ENCODE data around the gene SNX6. TPM values are rescaled to one million over a fixed set of nuclear protein-coding genes. Genes with fewer than 3 reads are reported as not detected.

SNX6 gene
- total RNA-seq, 1 experiment from 2014 or later, result 64.2 TPM

GRCh38 chr14:34668111-34668510 lies 38.2 kb upstream of the SNX6 start:
- TF ChIP-seq EZH2 (IDR thresholded peaks at IDR 0.05; ENCODE audit: borderline replicate concordance, low read depth, low read length, poor library complexity, severe bottlenecking) (no peak), CTCF (conservative IDR thresholded peaks at IDR 0.05; ENCODE audit: low read depth, low read length) (no peak)
- H3K27me3 ChIP-seq (replicated peaks; ENCODE audit: insufficient read depth, low read depth, low read length, poor library complexity), result no peaks in the 10 kb centered on the region
- H3K9me3 ChIP-seq (ENCODE audit: low read depth, low read length, poor library complexity, severe bottlenecking), result no peaks in the 10 kb centered on the region
- H3K4me1 ChIP-seq (ENCODE audit: insufficient read depth, low read length, poor library complexity, severe bottlenecking), result peaks cover 13% of the 10 kb centered on the region
- POLR2A ChIA-PET (ENCODE audit: low non-redundant PET), result no interaction called here
- no peaks in the 10 kb centered on the region for H3K36me3 ChIP-seq (ENCODE audit: insufficient read depth, low read length, poor library complexity, severe bottlenecking)
- CTCF ChIA-PET, result no interaction called here
- DNase-seq (ENCODE audit: low spot score), result no peak
- H3K27ac ChIP-seq (ENCODE audit: low read depth, low read length, poor library complexity, severe bottlenecking), result no peak overlapping the region
- intact Hi-C loops (cut with micrococcal nuclease; ENCODE audit: unreplicated experiment), result no loop called here
- no peak overlapping the region for H3K4me3 ChIP-seq (ENCODE audit: low read depth, low read length, poor library complexity, severe bottlenecking)
- no TSS peak for BruUV-seq (replicated peaks)

GRCh38 chr14:34667007-34667406 lies 37.1 kb upstream of the SNX6 start:
- Histone ChIP-seq H3K27ac (ENCODE audit: low read depth, low read length, poor library complexity, severe bottlenecking) (no peak overlapping the region), H3K9me3 (ENCODE audit: low read depth, low read length, poor library complexity, severe bottlenecking) (no peaks in the 10 kb centered on the region), H3K36me3 (ENCODE audit: insufficient read depth, low read length, poor library complexity, severe bottlenecking) (no peaks in the 10 kb centered on the region), H3K4me3 (ENCODE audit: low read depth, low read length, poor library complexity, severe bottlenecking) (no peak overlapping the region), H3K4me1 (ENCODE audit: insufficient read depth, low read length, poor library complexity, severe bottlenecking) (peaks cover 13% of the 10 kb centered on the region), H3K27me3 (replicated peaks; ENCODE audit: insufficient read depth, low read depth, low read length, poor library complexity) (no peaks in the 10 kb centered on the region)
- BruUV-seq (replicated peaks), result no TSS peak
- ChIA-PET CTCF (interaction anchor here (0.7 kb wide), 1 partner anchor 344 kb away, joined by 3 read pairs; no protein-coding TSS in a partner anchor), POLR2A (ENCODE audit: low non-redundant PET) (no interaction called here)
- DNase-seq (ENCODE audit: low spot score), result no peak
- intact Hi-C loops (cut with micrococcal nuclease; ENCODE audit: unreplicated experiment), result no loop called here
- TF ChIP-seq EZH2 (IDR thresholded peaks at IDR 0.05; ENCODE audit: borderline replicate concordance, low read depth, low read length, poor library complexity, severe bottlenecking), result no peak
- no peak for TF ChIP-seq CTCF (conservative IDR thresholded peaks at IDR 0.05; ENCODE audit: low read depth, low read length)

GRCh38 chr14:34665785-34666435 lies 36.0 kb upstream of the SNX6 start:
- CTCF ChIA-PET, result no interaction called here
- TF ChIP-seq CTCF (conservative IDR thresholded peaks at IDR 0.05; ENCODE audit: low read depth, low read length) (no peak), EZH2 (IDR thresholded peaks at IDR 0.05; ENCODE audit: borderline replicate concordance, low read depth, low read length, poor library complexity, severe bottlenecking) (no peak)
- no peak overlapping the region for H3K4me3 ChIP-seq (ENCODE audit: low read depth, low read length, poor library complexity, severe bottlenecking)
- H3K36me3 ChIP-seq (ENCODE audit: insufficient read depth, low read length, poor library complexity, severe bottlenecking), result no peaks in the 10 kb centered on the region
- no peaks in the 10 kb centered on the region for H3K27me3 ChIP-seq (replicated peaks; ENCODE audit: insufficient read depth, low read depth, low read length, poor library complexity)
- BruUV-seq (replicated peaks), result no TSS peak
- peak; percentile 81 for DNase-seq (ENCODE audit: low spot score)
- intact Hi-C loops (cut with micrococcal nuclease; ENCODE audit: unreplicated experiment), result no loop called here
- peak overlapping the region; percentile 31 for H3K27ac ChIP-seq (ENCODE audit: low read depth, low read length, poor library complexity, severe bottlenecking)
- POLR2A ChIA-PET (ENCODE audit: low non-redundant PET), result no interaction called here
- no peaks in the 10 kb centered on the region for H3K9me3 ChIP-seq (ENCODE audit: low read depth, low read length, poor library complexity, severe bottlenecking)
- H3K4me1 ChIP-seq (ENCODE audit: insufficient read depth, low read length, poor library complexity, severe bottlenecking), result peaks cover 13% of the 10 kb centered on the region
